HG03097 (cell line): ENCODE data around the gene CDKN1C.

Source experiments
- ATAC-seq: cut with Tn5 transposase; IDR thresholded peaks from one replicate; pipeline ENCODE4 v1.9.1; 2021; ENCODE audit not compliant: unreplicated experiment, low FRiP score

CDKN1C gene

DNA sequence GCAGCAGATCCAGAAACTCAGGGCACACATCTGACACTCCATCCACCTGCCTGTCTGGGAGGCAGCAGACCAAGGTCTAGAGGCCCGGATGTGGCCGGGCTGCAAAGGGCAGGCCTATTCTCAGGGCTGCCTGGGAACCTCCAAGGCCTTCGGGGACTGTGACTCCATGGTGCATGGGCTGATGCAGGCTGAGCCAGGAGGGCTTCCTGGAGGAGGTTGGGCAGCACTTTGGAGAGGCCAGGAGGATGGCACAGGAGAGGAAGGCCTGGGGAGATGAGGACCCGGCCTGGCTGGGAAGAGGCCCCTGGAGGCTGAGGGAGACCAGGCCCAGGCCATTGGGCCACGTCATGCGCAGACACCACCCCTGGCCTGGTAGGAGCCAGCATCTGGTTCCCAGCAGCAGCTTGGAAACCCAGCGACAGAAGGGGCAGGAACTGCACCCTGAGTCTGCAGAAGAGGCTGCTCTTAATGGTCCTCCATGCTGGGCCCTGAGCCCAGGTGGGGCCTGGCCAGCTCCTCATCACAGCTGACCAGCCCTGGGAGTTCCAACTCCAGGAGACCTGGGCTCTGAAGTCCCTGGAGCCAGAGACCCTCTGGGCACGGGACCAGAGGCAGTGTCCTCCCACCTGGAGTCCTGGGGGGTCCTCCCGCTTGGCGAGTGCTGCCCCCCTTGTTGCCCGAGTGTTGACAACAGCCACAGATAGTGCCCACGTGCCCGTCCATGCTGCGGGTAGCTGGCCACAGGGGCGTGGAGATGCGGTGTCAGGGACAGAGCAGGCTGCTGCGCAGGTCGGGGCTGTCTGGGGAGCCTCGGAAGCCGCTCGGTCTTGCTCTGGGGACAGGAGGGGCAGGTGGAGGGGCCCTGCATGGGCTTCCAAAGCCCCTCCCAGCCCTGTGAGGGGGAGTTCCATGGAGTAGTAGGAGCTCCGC is 38.1 kb upstream of the CDKN1C start:
- no peak for ATAC-seq

DNA sequence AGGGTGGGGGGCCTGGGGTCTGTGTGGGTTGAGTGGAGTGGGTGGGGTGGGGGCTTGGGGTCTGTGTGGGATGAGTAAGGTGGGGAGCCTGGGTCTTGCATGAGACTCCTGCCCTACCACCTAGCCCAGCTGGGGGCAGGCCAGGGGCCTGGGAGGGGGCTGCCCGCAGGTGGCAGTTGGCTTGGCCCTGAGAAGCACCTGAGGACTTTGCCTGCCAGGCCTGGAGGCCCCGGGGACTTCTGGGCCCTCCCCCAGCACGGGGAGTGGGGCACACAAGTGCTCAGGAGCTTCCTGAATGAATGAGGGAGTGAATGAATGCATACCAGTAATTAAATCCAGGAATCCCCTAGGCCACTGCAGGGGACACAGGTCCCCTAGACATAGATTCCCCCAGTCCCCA is 37.1 kb upstream of the CDKN1C start:
- no peak for ATAC-seq

DNA sequence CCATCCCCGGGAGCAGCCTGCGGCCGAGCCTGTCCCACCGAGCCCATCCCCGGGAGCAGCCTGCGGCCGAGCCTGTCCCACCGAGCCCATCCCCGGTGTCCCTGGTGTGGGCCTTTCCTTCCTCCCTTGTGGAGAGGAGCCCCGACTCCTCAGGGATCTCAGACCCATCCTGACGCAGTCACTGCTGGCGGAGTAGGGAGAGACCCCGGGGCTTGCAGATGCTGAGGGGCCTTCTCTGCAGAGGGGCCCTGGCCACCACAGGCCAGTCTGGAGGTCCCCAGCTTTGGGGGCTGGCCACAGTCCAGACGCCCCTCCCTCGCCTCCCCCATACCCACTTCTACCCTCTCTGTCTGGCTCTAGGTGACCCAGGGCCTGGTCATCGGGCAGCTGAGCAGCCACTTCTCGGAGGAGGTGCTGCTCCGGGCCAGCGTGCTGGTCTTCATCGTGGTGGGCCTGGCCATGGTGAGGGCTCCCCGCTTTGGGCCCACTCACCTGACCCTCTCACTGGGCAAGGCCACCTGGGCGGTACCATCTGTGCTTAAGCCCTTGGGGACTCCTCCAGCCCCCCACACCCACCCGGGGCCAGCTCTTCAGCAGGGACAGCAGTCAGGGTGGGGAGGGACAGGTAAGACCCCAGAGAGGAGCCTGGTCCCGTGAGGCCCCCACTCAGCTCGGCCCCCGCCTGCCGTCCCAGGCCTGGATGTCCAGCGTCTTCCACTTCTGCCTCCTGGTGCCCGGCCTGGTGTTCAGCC is 36.3 kb upstream of the CDKN1C start:
- no peak for ATAC-seq

DNA sequence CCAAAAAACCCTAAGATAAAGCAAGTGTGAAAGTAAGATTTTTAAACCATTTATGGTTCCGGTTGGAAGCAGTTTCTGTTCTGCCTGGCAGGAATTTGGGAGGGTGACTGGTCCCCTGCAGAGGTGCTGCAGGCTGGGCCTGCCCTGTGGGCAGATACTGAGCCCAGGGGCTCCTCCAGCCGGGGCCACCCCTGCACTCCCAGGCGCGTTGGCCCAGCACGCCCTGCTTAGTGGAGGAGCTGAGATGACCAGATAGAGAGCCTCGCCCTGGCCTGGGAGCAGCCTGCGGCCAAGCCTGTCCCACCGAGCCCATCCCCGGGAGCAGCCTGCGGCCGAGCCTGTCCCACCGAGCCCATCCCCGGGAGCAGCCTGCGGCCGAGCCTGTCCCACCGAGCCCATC is 35.7 kb upstream of the CDKN1C start:
- ATAC-seq = no peak

DNA sequence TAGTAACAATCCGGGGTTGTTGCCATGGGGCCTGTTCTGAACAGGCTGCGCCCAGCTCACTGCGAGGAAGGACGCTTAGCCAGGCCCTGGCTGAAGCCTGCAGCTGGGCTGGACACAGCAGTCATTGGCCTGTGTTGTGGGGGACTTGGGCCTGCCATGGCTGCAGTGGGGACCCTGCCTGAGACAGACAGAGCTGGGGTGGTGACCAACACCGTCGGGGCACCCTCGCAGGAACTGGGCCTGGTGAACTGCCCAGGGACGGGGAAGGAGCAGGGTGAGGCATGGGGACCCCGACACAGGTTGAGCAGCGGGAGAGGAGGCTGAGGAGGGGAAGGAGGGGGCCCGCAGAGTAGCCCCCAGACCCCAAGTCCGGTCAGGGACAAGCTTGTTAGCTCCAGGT is 34.8 kb upstream of the CDKN1C start:
- no peak for ATAC-seq

DNA sequence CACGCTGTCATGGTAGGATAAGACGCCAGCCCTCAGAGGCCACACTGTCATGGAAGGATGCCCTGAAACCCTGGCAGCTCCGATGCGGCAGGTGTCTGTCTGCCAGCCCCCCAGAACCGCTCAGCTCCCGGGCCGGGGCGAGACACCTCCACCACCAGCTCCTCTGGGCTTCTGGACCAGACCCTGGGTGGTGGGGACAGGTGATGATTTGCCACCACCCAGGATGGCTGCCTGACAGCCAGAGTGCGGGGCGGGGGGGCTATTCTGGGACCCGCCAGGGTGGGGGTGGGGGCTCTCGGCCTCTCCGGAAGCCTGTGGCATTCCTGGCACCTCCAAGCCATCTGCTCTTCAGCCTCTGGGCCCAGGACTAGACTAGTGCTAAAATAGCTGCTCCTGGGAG is 34.3 kb upstream of the CDKN1C start:
- ATAC-seq = no peak

DNA sequence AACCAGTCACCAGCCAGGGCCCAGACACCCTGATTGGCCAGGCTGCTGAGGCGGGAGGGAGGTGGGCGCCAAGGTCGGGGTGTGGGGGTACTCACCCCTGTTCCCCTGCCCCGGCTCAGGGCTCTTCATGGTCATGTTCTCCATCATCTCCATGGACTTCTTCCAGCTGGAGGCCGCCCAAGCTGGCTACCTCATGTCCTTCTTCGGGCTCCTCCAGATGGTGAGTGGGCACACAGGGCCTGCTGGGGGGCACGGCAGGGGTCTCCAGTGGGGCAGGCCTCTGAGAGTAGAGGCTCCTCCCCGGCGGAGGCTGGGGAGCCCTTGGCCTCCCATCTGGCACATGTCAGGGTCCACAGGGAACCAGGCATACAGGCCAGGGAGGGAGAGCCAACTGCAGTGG is 33.6 kb upstream of the CDKN1C start:
- ATAC-seq = no peak

DNA sequence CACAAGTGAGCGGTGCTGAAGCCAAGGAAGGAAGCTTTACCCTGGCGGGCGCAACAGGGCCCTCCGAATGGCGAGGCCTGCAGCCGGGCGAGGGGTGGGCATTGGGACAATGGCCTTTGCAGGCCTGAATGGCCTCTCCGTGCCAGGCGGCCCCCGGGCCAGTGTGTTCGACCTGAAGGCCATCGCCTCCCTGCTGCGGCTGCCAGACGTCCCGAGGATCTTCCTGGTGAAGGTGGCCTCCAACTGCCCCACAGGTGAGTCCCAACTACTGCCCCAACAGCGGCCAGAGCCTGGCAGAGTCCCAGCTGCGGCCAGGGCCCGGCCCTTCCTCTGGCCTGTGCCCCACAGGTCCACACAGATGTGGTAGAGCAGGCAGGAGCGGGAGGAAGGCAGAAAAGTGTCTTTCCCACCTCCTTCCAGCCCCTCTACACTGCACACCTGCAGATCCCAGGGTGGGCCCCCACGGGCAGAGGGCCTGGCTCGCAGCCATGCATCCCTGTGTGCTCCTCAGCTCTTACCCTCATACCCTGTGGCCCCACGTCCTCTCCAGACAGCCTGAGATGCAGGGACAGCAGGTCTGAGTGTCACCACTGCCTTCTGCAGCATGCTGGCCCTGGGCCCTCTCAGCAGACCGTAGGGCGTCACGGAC is 32.4 kb upstream of the CDKN1C start:
- no peak for ATAC-seq

DNA sequence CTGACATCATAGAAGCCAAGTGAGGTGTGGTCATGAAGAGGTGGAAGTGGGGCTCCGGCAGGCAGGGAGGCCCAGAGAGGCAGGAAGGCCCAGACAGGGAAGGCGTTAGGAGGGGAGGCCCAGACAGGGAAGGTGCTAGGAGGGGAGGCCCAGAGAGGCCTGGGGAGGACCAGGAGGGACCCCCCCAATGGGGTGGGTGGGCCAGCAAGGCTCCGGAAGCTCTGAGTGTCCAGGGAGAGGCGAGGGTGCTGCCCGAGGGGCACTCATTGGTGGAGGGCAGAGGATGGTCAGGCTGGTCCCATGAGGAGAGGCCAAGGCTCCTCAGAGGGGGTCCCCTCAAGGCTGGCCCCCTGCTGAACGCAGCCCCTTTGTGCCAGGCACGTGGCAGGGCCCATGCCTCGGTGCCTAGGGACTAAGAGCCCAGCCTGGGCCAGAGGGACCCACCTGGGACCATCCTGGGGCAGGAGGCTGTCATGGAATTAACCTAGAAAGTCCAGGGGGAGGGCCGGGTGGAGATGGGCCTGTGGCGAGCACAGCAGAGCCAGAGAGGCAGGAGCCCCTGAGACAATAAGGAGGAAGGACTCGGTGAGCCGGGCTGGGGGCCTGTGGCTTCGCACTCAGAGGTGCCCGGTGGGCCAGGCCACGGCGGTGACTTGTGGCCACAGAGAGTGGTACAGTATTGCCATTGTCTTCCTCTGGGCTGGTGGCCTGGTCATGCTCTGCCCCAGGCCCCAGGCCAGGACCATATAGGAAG is 31.5 kb upstream of the CDKN1C start:
- no peak for ATAC-seq

DNA sequence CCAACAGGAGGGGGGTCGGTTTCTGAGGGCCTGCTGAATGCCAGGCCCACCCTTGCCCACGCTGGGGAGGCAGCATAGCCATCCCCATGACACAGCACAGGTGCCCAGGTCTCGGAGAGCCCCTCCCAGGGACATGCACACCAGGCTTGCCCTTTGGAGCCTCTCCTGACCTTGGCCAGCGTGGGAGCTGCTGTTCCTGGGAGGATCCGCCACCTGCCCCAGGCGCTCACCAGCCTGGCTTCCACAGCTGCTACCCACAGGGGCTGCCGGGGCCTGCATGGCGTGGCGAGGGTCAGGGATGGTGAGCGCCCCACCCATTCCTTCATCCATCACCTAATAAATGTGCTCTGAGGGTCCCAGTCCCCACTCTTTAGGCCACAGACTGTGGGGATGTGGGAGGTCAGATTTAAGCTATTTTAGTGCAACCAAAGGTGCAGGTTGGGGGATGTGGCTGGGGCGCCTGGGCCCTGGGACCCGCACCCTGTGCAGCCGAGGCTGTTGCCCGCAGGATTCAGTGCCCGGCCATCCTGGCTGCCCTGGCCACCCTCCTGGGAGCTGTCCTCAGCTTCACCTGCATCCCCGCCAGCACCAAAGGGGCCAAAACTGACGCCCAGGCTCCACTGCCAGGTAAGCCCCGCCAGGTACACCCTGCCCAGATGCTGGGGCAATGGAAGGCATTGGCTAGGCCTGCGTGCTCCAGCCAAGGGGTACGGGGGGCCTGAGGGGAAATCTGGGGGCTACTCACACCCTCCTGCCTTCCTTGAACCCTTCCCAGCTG is 30.7 kb upstream of the CDKN1C start:
- ATAC-seq = no peak

DNA sequence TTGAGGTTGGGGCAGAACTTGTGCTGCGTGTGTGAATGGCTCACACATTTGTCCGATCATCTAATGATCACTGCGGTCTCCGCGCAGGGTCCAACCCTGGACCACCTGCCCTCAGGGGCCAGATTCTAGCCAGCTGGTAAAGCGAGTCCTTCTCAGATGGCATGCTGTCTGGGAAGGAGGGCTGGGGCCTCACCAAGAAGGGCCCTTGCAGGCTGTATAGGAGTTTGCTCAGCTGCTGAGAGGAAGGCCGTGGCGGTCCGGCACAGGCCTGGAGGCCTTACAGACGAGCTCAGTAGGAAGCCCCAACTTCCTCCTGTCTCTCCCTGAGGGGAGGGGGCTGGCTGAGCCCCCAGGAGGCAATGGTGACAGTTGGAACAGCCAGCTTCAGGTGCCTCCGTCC is 29.9 kb upstream of the CDKN1C start:
- ATAC-seq = no peak

DNA sequence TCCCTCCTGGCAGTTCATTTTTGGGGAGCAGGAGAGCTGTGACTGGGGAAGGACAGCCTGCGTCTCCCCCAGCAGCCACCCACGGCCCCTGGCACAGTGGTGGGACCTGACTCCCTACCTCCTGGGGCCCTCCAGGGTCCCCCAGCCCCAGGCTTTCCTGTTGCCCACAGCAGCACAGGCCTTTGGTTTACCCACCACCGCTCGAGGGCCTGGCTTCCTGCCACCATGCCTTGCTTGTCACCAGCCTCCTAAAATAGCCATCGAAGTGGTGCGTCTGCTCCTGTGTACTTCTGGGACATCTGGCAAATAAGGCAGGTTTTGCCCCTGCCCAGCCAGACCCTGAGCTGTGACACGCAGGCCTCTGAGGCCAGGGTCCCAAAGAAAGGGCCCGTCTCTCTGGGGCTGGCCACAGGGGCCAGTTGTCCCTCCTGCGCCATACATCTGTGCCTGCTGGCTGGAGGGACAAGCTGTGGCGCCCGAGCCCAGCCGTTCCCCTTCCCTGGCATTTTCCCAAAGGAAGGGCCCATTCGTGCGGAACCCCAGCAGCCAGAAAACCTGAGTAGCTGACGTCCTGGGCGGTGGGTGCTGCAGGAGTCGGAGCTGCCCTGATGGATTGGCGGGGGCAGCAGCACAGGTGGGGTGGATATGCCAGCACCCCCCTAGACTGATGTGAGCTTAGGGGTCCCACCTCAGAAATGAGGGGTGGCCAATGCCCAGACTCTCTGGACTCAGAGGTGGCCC is 29.1 kb upstream of the CDKN1C start:
- no peak for ATAC-seq

DNA sequence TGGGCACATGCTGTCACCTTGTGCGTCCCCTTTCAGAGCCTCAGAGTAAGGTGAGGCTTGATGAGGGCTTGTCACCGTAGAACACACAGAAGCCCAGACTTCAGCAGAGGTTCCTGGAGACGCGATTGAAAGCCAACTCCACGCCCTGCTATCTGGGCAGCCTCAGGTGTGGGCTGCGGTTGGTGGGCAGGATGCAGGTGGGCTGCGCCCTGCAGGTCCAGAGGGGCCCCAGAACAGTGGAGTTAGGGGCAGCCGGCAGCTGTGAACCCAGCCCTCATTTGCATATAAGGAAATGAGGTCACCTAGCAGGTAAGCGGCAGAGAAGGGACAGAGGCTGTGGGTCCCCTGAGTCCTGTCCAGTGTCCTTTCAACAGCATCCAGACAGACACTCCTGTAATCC is 28.2 kb upstream of the CDKN1C start:
- no peak for ATAC-seq

DNA sequence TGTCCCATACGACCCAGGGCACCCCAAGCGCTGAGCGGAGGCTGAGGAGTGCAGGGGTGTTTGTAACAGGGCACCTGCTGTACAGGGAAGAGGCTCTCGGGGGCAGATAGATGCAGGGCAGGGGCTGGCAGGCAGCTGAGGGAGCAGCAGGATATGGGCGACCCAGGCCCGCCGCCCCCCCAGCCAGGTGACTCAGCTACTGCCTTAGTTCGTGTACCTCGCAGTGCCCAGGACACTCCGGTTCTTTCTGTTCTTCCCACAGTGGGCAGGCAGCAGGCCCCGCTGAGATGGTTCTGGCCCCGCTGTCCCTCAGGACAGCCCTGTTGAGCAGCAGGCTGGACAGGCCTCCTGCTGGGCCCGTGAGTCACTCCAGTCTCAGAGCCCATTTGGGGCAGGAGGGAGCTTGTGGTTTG is 27.4 kb upstream of the CDKN1C start:
- no peak for ATAC-seq

DNA sequence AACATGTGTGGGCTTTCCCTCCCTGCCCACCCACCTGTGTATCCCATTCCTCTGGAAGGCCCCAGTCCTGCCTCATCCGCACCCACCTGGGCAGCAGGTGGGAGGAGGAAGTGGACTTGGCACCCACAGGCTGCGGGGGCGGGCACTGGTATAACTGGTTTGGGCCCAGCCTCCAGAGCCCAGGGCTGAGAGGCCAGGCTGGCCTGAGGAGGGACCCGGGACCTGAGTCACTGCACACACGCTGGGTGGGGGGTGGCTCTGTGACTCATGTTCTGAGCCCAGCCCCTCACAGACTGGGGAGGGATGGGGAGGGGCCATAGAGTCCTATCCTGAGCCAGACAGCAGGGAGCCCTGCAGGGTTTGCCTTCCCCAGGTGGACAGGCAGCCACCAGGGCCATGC is 26.9 kb upstream of the CDKN1C start:
- ATAC-seq = no peak

DNA sequence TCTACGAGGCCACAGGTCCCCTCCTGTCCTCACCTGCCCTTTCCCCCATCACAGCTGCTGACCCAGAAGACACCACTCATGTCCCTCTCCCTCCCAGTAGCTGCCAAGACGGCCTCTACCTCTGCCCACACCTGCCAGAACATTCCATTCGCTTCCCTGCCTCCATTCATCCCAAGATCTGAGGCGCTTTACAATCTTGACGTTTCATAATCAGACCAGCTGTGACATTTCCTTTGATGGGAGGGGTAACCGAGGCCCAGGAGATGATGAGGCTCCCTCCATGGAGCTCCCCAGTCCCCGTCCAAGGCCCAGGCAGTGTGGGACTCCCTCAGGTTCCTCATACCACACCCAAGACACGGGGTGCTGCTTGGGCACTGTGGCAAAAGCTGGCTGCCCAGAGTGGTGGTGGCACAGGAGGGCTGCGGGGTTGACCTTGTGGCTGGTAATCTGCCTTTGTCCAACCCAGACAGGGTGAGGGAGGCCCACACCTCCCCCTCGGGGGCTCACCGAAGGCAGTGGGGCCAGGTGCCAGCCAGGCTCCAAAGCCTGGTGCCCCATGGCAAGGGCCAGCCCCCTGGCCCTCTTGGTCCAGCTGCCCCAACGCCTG is 26.3 kb upstream of the CDKN1C start:
- no peak for ATAC-seq

DNA sequence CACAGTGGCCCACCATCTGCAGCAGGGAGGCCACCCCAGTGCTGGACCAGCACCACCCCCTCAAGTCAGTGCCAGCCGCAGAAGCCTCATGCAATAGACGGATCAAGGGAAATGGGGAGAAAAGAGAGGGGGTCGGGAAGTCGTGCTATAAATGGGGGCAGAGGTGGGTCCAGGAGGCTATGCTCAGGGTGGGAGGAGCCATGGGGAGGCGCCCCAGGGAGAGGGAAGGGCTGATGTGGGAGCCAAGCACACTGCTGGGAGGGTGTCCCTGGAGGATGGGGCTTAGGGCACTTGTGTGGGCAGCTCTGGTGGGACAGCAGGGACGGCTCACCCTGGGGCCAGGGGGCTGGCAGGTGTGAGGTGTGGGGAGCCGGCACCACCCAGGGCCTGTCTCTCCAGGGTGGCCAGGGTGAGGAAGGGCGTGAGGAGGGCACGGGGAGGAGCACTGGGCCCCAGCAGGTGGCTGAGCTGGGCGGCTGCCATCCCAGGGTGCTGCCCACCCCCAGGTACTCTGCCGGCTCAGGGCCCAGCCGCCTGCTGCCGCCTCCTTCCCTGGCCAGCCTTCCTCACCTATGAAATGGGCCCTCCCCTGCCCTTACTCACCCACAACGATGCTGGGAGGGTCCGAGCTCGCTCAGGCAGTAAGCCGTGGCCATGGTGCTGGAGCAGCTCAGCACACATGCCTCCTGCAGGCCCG is 25.7 kb upstream of the CDKN1C start:
- ATAC-seq = no peak

DNA sequence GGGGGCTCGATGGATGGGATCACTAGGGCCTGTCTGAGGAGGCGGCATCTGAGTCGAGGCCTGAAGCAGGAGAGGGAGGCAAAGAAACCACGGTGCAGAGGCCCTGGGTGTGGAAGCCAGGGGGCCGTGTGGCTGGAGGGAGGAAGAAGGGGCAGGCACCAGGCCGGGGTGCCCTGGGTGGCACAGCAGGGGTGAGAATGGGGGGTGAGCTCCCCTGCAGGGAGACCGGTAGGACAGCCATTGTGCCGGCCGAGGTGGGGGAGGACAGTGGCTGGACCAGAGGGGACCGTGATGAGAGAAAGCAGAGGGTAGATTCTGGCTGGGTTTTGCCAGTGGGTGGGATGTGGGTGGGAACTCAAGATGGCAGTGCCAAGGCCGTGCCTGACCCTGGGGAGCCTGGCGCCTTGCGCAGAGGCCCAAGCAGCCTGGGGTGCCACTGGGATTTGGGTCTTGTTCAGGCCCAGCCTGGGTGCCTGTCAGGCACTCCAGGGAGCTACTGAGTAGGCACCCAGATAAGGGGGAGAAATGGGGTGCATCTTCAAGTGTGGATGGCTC is 24.9 kb upstream of the CDKN1C start:
- ATAC-seq = no peak
